HCT116 (cell line): ENCODE measurements around the gene KRT6C. TPM values are rescaled to one million over a fixed set of nuclear protein-coding genes. Genes with fewer than 3 reads are reported as not detected.

Experiments
- ATAC-seq: fragments of 200-7000 bp; cut with Tn5 transposase; 2 replicates; pipeline ENCODE4 v1.9.1; 2020; ENCODE audit warnings: mild to moderate bottlenecking, moderate library complexity
- BruUV-seq: library from RNA; stranded (reverse); fragments of 400-500 nt; replicated peaks from 2 replicates; lab custom pipeline; 2021; lab: Mats Ljungman, UMichigan
- CTCF ChIA-PET: fragments of 300-600 bp; sonication (Branson Sonifier 250); formaldehyde crosslinking; loops from one replicate; lab custom pipeline; 2021; ENCODE audit warnings: antibody characterized with exemption; lab: Charles Lee
- POLR2A ChIA-PET: fragments of 300-600, 350-600 bp; sonication (Branson Sonifier 250); formaldehyde crosslinking; loops from one replicate; lab custom pipeline; 2021; ENCODE audit warnings: antibody characterized with exemption; lab: Charles Lee
- RAD21 ChIA-PET, 2 experiments: fragments of 300-600 bp; sonication (Branson Sonifier 250); formaldehyde crosslinking; loops; one replicate each; lab custom pipeline; 2023; ENCODE audit warnings: low total read pairs in 2 of 2; ENCODE audit not compliant: uncharacterized antibody in 2 of 2, unreplicated experiment in 2 of 2, low non-redundant PET in 1 of 2; lab: Charles Lee
- DNase-seq: peaks from one replicate; pipeline ENCODE4 v3.0.0-alpha.2; 2010; ENCODE audit warnings: low read depth, low spot score
- H2AFZ ChIP-seq: fragments of 200-600 bp; shearing (Covaris generic), sonication (generic); 2 replicates; pipeline ENCODE4 v1.6.1; 2017; ENCODE audit warnings: low read depth, mixed run types, mixed read lengths, antibody characterized with exemption, low read length; ENCODE audit not compliant: poor library complexity, severe bottlenecking
- H3K27ac ChIP-seq: 2 replicates; pipeline ENCODE4 v1.5.1; 2012; ENCODE audit warnings: low read depth, low read length
- H3K27me3 ChIP-seq: fragments of 200-600 bp; sonication (generic); 2 replicates; pipeline ENCODE4 v1.6.1; 2016; ENCODE audit warnings: mixed run types, low read length, mixed read lengths; ENCODE audit not compliant: insufficient read depth
- H3K36me3 ChIP-seq, 2 experiments: fragments of 200-500 bp in 1 of 2; fragments of 200-600 bp in 1 of 2; sonication (Bioruptor generic) in 1 of 2; sonication (generic) in 1 of 2; 2 replicates each; pipeline versions ENCODE4 v1.5.1 to v1.6.1; 2014 to 2016; ENCODE audit warnings: low read length in 2 of 2, inconsistent platforms in 1 of 2, mixed read lengths in 1 of 2, mixed run types in 1 of 2; ENCODE audit not compliant: insufficient read depth in 2 of 2, control insufficient read depth in 1 of 2
- H3K4me1 ChIP-seq, 2 experiments: fragments of 200-600 bp in 1 of 2; sonication (generic) in 1 of 2; 2 replicates each; pipeline versions ENCODE4 v1.5.1 to v1.6.1; 2012 to 2017; ENCODE audit warnings: low read length in 2 of 2, inconsistent platforms in 1 of 2, mild to moderate bottlenecking in 1 of 2, mixed read lengths in 1 of 2, mixed run types in 1 of 2, moderate library complexity in 1 of 2; ENCODE audit not compliant: insufficient read depth in 2 of 2, control insufficient read depth in 1 of 2
- H3K4me2 ChIP-seq: fragments of 200-600 bp; sonication (generic); 2 replicates; pipeline ENCODE4 v1.6.1; 2017; ENCODE audit warnings: mixed run types, low read length, mixed read lengths
- H3K4me3 ChIP-seq, 2 experiments: fragments of 200-600 bp in 1 of 2; sonication (generic) in 1 of 2; replicated peaks in 1 of 2; 2 replicates each; pipeline ENCODE4 v1.5.1; 2011 to 2016; ENCODE audit warnings: low read length in 2 of 2, control low read depth in 1 of 2, low read depth in 1 of 2, mild to moderate bottlenecking in 1 of 2, mixed read lengths in 1 of 2, mixed run types in 1 of 2
- H3K79me2 ChIP-seq: fragments of 200-600 bp; sonication (generic); 2 replicates; pipeline ENCODE4 v1.6.1; 2017; ENCODE audit warnings: mild to moderate bottlenecking, mixed run types, low read length, moderate library complexity, mixed read lengths; ENCODE audit not compliant: insufficient read depth
- H3K9ac ChIP-seq: fragments of 200-600 bp; sonication (generic); 2 replicates; pipeline ENCODE4 v1.6.1; 2016; ENCODE audit warnings: low read length, mixed read lengths
- H3K9me2 ChIP-seq: fragments of 200-600 bp; sonication (generic), shearing (Covaris generic); 2 replicates; pipeline ENCODE4 v1.6.1; 2017; ENCODE audit warnings: mixed run types, mild to moderate bottlenecking, moderate library complexity; ENCODE audit not compliant: insufficient read depth
- H3K9me3 ChIP-seq, 2 experiments: fragments of 200-500 bp in 1 of 2; fragments of 200-600 bp in 1 of 2; sonication (Bioruptor generic) in 1 of 2; sonication (generic) in 1 of 2; 2 replicates each; pipeline ENCODE4 v1.6.1; 2014 to 2017; ENCODE audit warnings: low read length in 2 of 2, mixed read lengths in 2 of 2, inconsistent platforms in 1 of 2, low read depth in 1 of 2, mild to moderate bottlenecking in 1 of 2, mixed run types in 1 of 2, moderate library complexity in 1 of 2; ENCODE audit not compliant: control insufficient read depth in 1 of 2, insufficient read depth in 1 of 2
- H4K20me1 ChIP-seq: fragments of 200-600 bp; sonication (generic), shearing (Covaris generic); 2 replicates; pipeline ENCODE4 v1.6.1; 2017; ENCODE audit warnings: mixed run types, mild to moderate bottlenecking, moderate library complexity; ENCODE audit not compliant: insufficient read depth
- ATF3 ChIP-seq: IDR thresholded peaks from 2 replicates; pipeline ENCODE4 v1.6.1; 2012
- CBX3 ChIP-seq: IDR thresholded peaks from 2 replicates; pipeline ENCODE4 v1.6.1; 2012; ENCODE audit warnings: low read depth
- CEBPB ChIP-seq: IDR thresholded peaks from 2 replicates; pipeline ENCODE4 v1.6.1; 2012; ENCODE audit warnings: low read depth
- CTCF ChIP-seq, 3 experiments: fragments of 200-600 bp in 1 of 3; sonication (generic) in 1 of 3; IDR thresholded peaks in 2 of 3; conservative IDR thresholded peaks in 1 of 3; 2 replicates each; pipeline ENCODE4 v1.5.1; 2012 to 2017; ENCODE audit warnings: low read depth in 2 of 3, low read length in 2 of 3, antibody characterized with exemption in 1 of 3, borderline replicate concordance in 1 of 3, control low read depth in 1 of 3, mild to moderate bottlenecking in 1 of 3, mixed read lengths in 1 of 3, mixed run types in 1 of 3, moderate library complexity in 1 of 3; ENCODE audit not compliant: insufficient read depth in 1 of 3
- EGR1 ChIP-seq: IDR thresholded peaks from 2 replicates; pipeline ENCODE4 v1.6.1; 2012; ENCODE audit warnings: low read depth
- ELF1 ChIP-seq: IDR thresholded peaks from 2 replicates; pipeline ENCODE4 v1.6.1; 2012; ENCODE audit warnings: low read depth, borderline replicate concordance
- EZH2 ChIP-seq: fragments of 200-600 bp; sonication (generic); IDR thresholded peaks from 2 replicates; pipeline ENCODE4 v1.6.1; 2017; ENCODE audit warnings: antibody characterized with exemption, mixed run types
- JUND ChIP-seq: IDR thresholded peaks from 2 replicates; pipeline ENCODE4 v1.6.1; 2012
- RAD21 ChIP-seq: IDR thresholded peaks from 2 replicates; pipeline ENCODE4 v1.6.1; 2012; ENCODE audit warnings: low read depth, mild to moderate bottlenecking
- REST ChIP-seq: IDR thresholded peaks from 2 replicates; pipeline ENCODE4 v1.6.1; 2012; ENCODE audit warnings: low read depth
- SIN3A ChIP-seq: IDR thresholded peaks from 2 replicates; pipeline ENCODE4 v1.6.1; 2012; ENCODE audit warnings: low read depth
- SP1 ChIP-seq: IDR thresholded peaks from 2 replicates; pipeline ENCODE4 v1.6.1; 2012; ENCODE audit warnings: low read depth
- YY1 ChIP-seq: IDR thresholded peaks from 2 replicates; pipeline ENCODE4 v1.6.1; 2011; ENCODE audit warnings: low read length, low read depth, moderate library complexity, mild to moderate bottlenecking; ENCODE audit not compliant: insufficient replicate concordance; ENCODE audit errors: extremely low read depth
- ZBTB33 ChIP-seq: IDR thresholded peaks from 2 replicates; pipeline ENCODE4 v1.6.1; 2011; ENCODE audit warnings: mild to moderate bottlenecking, low read length, moderate library complexity; ENCODE audit not compliant: insufficient replicate concordance; ENCODE audit errors: extremely low read depth
- ZFX ChIP-seq: fragments of 450-650 bp; IDR thresholded peaks from 2 replicates; pipeline ENCODE4 v1.6.1; 2017
- intact Hi-C: fragments of 100-400 bp; cut with micrococcal nuclease; formaldehyde crosslinking; loops from 2 replicates; pipeline ENCODE4 v1.10.0; 2022
- total RNA-seq: library from RNA; stranded (reverse); gene quantifications from one replicate; pipeline ENCODE4 v1.2.1, GENCODE V29; 2021; ENCODE audit not compliant: unreplicated experiment

The KRT6C gene
- total RNA-seq, 1 experiment from 2014 or later, result not detected

GRCh38 chr12:52495389-52495788 lies 21.8 kb upstream of the KRT6C start:
- Histone ChIP-seq H3K36me3 (no peaks in the 10 kb centered on the region), H3K4me3 (no peak overlapping the region), H4K20me1 (no peaks in the 10 kb centered on the region), H3K27ac (peak overlapping the region; percentile 80; the same call in 1 of the 2 replicates), H2AFZ (no peak overlapping the region), H3K4me2 (peak overlapping the region; percentile 73), H3K9me3 (no peaks in the 10 kb centered on the region), H3K9me2 (no peaks in the 10 kb centered on the region), H3K27me3 (no peaks in the 10 kb centered on the region), H3K79me2 (no peaks in the 10 kb centered on the region), H3K9ac (peak overlapping the region; percentile 59), H3K4me1 (peaks cover 29 to 66% of the 10 kb centered on the region in 2 experiments)
- ATAC-seq (peak; percentile 59), DNase-seq (peak; percentile 27)
- CTCF ChIA-PET, result no interaction called here
- TF ChIP-seq CBX3 (no peak), JUND (no peak), RAD21 (no peak), SP1 (no peak), EGR1 (no peak), ZFX (no peak), ZBTB33 (no peak), CTCF (IDR thresholded peaks at IDR 0.05 in 2 of 3, conservative IDR thresholded peaks at IDR 0.05 in 1 of 3; ENCODE audit: borderline replicate concordance in 1 of 3, insufficient read depth in 1 of 3, low read depth in 2 of 3, low read length in 2 of 3) (no peak), YY1 (no peak), REST (no peak), ATF3 (no peak), EZH2 (no peak), ELF1 (no peak), SIN3A (no peak), CEBPB (no peak)
- RAD21 ChIA-PET, result interaction anchor here in 1 of 2 experiments (0.6 kb wide), 1 partner anchor 390 kb away, joined by 3 read pairs; no protein-coding TSS in a partner anchor
- intact Hi-C loops, result no loop called here
- no TSS peak for BruUV-seq
- POLR2A ChIA-PET, result no interaction called here
